Progenitor cell of endocrine pancreas (in vitro differentiated cells): ENCODE data around the gene GAS7. TPM values are rescaled to one million over a fixed set of nuclear protein-coding genes. Genes with fewer than 3 reads are reported as not detected.

ENCODE experiments used
- DNase-seq: peaks from one replicate; pipeline ENCODE4 v3.0.0; 2021; ENCODE audit warnings: low spot score; ENCODE audit not compliant: unreplicated experiment
- H3K27ac Mint-ChIP-seq: 2 replicates; pipeline ENCODE4 v1.8.0; 2021; ENCODE audit warnings: mild to moderate bottlenecking, moderate library complexity, mixed read lengths
- H3K27me3 Mint-ChIP-seq: 2 replicates; pipeline ENCODE4 v1.8.0; 2021; ENCODE audit warnings: mixed read lengths
- H3K36me3 Mint-ChIP-seq: 2 replicates; pipeline ENCODE4 v1.8.0; 2022; ENCODE audit warnings: mixed read lengths; ENCODE audit not compliant: insufficient read depth
- H3K4me1 Mint-ChIP-seq: 2 replicates; pipeline ENCODE4 v1.8.0; 2021; ENCODE audit warnings: low read depth, mixed read lengths
- H3K4me3 Mint-ChIP-seq: 2 replicates; pipeline ENCODE4 v1.8.0; 2021; ENCODE audit warnings: low read depth, mild to moderate bottlenecking, moderate library complexity, mixed read lengths
- H3K9me3 Mint-ChIP-seq: 2 replicates; pipeline ENCODE4 v1.8.0; 2021; ENCODE audit warnings: low read depth, mixed read lengths
- CTCF ChIP-seq: fragments of 200-600 bp; sonication (generic); IDR thresholded peaks from one replicate; pipeline ENCODE4 v1.5.0; 2021; ENCODE audit warnings: antibody characterized with exemption, mild to moderate bottlenecking; ENCODE audit not compliant: unreplicated experiment
- total RNA-seq: library from RNA; stranded (reverse); gene quantifications from 2 replicates; pipeline ENCODE4 v1.2.1, GENCODE V29; 2021

GAS7 gene
- total RNA-seq, 1 donor from 2014 or later: 3.4 TPM

GRCh38 chr17:10087355-10087754 is 111.1 kb downstream of the GAS7 start:
- H3K4me1 Mint-ChIP-seq: peaks cover 12% of the 10 kb centered on the region
- no peak for DNase-seq
- H3K36me3 Mint-ChIP-seq: no peaks in the 10 kb centered on the region
- peaks cover 6% of the 10 kb centered on the region for H3K27me3 Mint-ChIP-seq
- TF ChIP-seq CTCF: no peak
- no peak overlapping the region for H3K4me3 Mint-ChIP-seq
- H3K9me3 Mint-ChIP-seq: peaks cover 11% of the 10 kb centered on the region
- H3K27ac Mint-ChIP-seq: peak overlapping the region; percentile 75

- H3K4me3 Mint-ChIP-seq: no peak overlapping the region
- DNase-seq: no peak
- no peak overlapping the region for H3K27ac Mint-ChIP-seq
- TF ChIP-seq CTCF: no peak
- no peaks in the 10 kb centered on the region for H3K27me3 Mint-ChIP-seq
- no peaks in the 10 kb centered on the region for H3K36me3 Mint-ChIP-seq
- H3K9me3 Mint-ChIP-seq: peaks cover 8% of the 10 kb centered on the region
- H3K4me1 Mint-ChIP-seq: peaks cover 9% of the 10 kb centered on the region
Observed at GRCh38 chr17:10083864-10084263, 114.5 kb downstream of the GAS7 start.

GRCh38 chr17:10082795-10083194 is 115.6 kb downstream of the GAS7 start:
- peaks cover 9% of the 10 kb centered on the region for H3K4me1 Mint-ChIP-seq
- no peak overlapping the region for H3K4me3 Mint-ChIP-seq
- H3K36me3 Mint-ChIP-seq: peaks cover under 1% of the 10 kb centered on the region
- no peaks in the 10 kb centered on the region for H3K27me3 Mint-ChIP-seq
- TF ChIP-seq CTCF: no peak
- H3K27ac Mint-ChIP-seq: no peak overlapping the region
- H3K9me3 Mint-ChIP-seq: peaks cover 9% of the 10 kb centered on the region
- DNase-seq: no peak

GRCh38 chr17:10081571-10082169 is 116.7 kb downstream of the GAS7 start:
- no peak overlapping the region for H3K27ac Mint-ChIP-seq
- H3K36me3 Mint-ChIP-seq: peaks cover 2% of the 10 kb centered on the region
- H3K27me3 Mint-ChIP-seq: no peaks in the 10 kb centered on the region
- DNase-seq: no peak
- no peak for TF ChIP-seq CTCF
- no peak overlapping the region for H3K4me3 Mint-ChIP-seq
- H3K9me3 Mint-ChIP-seq: peaks cover 12% of the 10 kb centered on the region
- peaks cover 8% of the 10 kb centered on the region for H3K4me1 Mint-ChIP-seq

- peaks cover 2% of the 10 kb centered on the region for H3K36me3 Mint-ChIP-seq
- no peak overlapping the region for H3K27ac Mint-ChIP-seq
- no peak for DNase-seq
- peaks cover 12% of the 10 kb centered on the region for H3K9me3 Mint-ChIP-seq
- no peaks in the 10 kb centered on the region for H3K27me3 Mint-ChIP-seq
- peaks cover 5% of the 10 kb centered on the region for H3K4me1 Mint-ChIP-seq
- no peak overlapping the region for H3K4me3 Mint-ChIP-seq
- TF ChIP-seq CTCF: no peak
Observed at GRCh38 chr17:10077561-10078299, 120.7 kb downstream of the GAS7 start.
